Measurements from ENCODE around the gene RNF115.

DNA sequence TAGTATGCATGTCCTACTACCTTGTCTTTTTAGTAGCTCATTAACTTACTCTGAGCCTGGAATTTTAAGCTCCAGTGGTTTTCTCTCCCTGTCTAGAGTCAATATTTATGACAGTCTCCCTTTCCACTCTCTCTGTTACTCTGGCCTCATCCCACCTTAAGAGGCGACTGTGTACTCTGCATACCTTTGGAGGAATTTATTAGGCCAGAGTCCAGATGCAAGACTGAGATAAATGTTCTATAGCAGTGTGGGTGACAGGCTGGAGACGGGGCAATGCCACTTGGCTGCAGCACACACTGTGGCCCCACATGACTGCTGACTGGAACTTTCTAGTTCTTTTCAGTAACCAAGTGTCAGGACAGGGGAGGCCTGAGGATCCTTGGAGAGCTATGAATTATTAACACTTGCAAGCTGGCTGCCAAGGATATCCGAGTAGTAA, 112.7 kb downstream of the RNF115 start:
- TF ChIP-seq, protein P1, sequence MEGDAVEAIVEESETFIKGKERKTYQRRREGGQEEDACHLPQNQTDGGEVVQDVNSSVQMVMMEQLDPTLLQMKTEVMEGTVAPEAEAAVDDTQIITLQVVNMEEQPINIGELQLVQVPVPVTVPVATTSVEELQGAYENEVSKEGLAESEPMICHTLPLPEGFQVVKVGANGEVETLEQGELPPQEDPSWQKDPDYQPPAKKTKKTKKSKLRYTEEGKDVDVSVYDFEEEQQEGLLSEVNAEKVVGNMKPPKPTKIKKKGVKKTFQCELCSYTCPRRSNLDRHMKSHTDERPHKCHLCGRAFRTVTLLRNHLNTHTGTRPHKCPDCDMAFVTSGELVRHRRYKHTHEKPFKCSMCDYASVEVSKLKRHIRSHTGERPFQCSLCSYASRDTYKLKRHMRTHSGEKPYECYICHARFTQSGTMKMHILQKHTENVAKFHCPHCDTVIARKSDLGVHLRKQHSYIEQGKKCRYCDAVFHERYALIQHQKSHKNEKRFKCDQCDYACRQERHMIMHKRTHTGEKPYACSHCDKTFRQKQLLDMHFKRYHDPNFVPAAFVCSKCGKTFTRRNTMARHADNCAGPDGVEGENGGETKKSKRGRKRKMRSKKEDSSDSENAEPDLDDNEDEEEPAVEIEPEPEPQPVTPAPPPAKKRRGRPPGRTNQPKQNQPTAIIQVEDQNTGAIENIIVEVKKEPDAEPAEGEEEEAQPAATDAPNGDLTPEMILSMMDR (IDR thresholded peaks at IDR 0.05): no peak
- no peak for TF ChIP-seq POLR2A (IDR thresholded peaks at IDR 0.05)

Measured in ovary (tissue), 3 donors.